AG09319 (cell line): ENCODE measurements around the gene C9orf50.
"Not testable (repeated sequence)": the region's sequence is repeated elsewhere in the genome, so short reads cannot be mapped to it uniquely, and the experiment has no call there.

Experiments
- DNase-seq: peaks from one replicate; pipeline ENCODE4 v3.0.0-alpha.2; 2010; ENCODE audit warnings: low read depth; ENCODE audit errors: extremely low read depth
- TF ChIP-seq, protein P1 (sequence below): IDR thresholded peaks from 2 replicates; pipeline ENCODE4 v1.5.1; 2011; ENCODE audit warnings: low read depth, mild to moderate bottlenecking, inconsistent platforms, low read length, moderate library complexity

The C9orf50 gene

DNA sequence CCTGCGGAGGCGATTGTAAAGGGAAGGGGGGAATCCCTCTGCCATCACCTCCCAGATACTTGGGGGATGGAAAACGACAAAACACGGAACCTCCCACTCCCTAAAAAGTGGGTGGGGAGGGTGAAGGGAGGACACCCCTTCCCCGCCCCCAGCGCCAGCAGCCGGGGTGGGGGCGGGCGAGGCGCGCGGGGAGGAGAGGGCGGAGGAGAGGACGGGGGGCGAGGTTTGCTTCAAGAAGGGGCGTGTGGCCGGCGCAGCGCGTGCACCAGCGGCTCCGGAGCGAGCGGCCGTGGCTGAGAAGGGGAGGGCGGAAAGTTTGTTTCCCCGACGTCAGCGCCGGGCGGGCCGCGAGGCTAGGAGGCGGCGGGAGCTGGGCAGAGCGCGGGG lies 44.5 kb upstream of the C9orf50 start, which contains the start of gene PRRX2:
Gene PRRX2, plus strand, starts transcription at position 259 of the 387 bp plus-strand sequence. CDS start 221 bp downstream, outside the sequence.
- TF ChIP-seq, protein P1, sequence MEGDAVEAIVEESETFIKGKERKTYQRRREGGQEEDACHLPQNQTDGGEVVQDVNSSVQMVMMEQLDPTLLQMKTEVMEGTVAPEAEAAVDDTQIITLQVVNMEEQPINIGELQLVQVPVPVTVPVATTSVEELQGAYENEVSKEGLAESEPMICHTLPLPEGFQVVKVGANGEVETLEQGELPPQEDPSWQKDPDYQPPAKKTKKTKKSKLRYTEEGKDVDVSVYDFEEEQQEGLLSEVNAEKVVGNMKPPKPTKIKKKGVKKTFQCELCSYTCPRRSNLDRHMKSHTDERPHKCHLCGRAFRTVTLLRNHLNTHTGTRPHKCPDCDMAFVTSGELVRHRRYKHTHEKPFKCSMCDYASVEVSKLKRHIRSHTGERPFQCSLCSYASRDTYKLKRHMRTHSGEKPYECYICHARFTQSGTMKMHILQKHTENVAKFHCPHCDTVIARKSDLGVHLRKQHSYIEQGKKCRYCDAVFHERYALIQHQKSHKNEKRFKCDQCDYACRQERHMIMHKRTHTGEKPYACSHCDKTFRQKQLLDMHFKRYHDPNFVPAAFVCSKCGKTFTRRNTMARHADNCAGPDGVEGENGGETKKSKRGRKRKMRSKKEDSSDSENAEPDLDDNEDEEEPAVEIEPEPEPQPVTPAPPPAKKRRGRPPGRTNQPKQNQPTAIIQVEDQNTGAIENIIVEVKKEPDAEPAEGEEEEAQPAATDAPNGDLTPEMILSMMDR = no peak
- DNase-seq = no peak

DNA sequence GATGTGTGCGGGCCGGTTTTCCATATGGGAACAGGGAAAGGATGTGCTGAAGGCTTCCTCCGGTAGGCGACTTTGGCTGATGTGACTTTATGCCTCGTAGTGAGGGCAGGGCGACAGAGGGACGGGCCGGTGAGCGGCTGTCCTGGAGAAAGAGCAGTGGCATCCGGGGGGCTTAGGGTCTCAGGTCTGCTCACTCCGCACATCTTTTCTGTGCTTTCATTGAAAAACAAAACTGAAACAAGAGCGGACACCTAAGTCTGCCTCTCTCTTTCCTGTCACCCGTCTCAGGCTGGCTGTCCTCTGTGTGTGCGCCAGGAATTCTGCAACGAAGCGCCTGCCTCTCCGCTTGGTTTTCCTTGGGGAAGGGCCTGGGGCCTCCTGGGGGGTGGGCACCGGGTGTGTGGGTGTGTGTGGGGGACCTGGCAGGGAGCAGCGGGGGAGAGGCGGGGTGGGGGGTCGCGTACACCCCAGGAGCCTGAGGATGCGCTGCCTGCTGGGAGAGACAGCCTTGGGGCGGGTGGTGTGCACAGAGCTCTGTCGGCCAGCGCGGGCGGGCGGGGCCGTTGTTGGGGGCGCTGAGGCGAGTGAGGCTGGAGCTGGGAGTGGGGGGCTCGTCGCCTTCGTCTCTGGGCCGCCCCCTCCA lies 44.0 kb upstream of the C9orf50 start:
- DNase-seq = no peak
- TF ChIP-seq, protein P1 = no peak

DNA sequence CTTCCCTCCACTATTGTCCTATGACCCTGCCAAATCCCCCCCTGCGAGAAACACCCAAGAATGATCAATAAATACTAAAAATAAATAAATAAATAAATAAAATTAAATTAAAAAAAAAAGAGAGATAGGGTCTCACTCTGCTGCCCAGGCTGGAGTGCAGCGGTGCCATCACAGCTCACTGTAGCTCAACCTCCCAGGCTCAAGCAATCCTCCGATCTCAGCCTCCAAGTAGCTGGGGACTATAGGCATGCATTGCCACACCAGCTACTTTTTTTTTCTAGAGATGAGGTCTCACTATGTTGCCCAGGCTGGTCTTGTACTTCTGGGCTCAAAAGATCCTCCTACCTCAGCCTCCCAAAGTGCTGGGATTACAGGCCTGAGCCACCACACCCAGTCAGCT lies 41.3 kb upstream of the C9orf50 start:
- DNase-seq = not testable (repeated sequence)

DNA sequence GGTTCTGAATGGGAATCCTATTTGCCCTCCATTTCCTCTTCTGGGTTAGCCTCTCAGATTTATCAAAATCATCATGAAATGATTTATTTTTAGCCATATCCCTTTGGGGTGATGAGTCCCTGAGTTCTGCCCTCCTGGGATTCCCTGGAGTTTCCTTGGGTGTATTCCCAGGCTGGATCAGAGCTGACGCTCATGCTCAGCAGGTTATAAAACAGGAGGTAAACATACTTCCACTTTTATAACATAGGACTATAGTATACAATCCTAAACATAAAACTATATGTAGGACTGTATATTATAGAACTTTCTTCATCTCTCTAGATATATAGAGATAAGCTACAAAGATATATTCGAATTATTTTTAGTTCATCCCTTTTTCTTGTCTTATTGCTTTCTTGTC lies 40.1 kb upstream of the C9orf50 start:
- DNase-seq = no peak

DNA sequence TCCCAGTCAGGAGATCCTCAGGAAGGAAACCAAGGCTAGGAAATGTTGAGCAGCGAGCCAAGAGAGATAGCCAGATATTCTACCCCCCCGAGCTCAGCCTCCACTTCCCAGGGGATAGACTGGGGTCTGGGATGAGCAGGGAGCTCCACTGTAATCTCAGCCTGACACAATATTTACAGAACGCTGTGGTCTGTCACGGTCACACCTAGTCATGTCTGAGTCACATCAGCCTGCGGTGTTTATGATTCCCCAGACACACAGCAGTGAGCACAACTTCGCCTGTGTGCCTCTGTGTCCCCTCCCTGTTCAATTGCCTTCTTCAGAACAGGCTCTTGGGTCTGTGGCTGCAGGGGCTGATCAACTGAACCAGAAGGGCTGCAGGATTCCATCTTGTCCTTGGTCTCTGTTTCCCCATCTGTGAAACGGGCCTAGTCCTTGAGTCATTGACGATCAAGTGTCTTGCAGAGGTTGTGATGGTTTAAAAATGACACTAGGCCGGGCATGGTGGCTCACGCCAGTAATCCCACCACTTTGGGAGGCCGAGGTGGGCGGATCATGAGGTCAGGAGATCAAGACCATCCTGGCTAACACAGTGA lies 36.0 kb upstream of the C9orf50 start:
- DNase-seq = no peak
- TF ChIP-seq, protein P1 = no peak

More for the DNA sequence above, 40.1 kb upstream of the C9orf50 start:
- TF ChIP-seq, protein P1 = no peak

DNA sequence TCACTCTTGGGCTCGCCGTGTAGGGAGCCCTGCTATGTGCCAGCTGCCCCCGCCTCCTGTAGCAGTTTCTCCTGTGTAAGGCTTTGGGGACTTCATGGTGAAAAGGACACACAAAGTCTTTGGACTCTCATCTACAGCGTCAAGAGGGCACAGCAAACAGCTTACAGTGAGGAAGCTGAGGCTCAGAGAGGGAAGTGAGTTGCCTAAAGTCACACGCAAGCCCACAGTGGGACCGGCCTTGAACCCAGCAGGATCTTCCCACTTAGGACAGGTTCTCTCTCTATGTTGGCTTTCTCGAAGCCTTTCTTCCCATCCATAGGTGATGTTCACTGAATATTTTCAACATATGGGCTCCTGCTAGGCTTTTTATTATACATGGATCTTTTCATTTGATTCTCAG lies 34.8 kb upstream of the C9orf50 start:
- DNase-seq = no peak
- TF ChIP-seq, protein P1 = no peak

DNA sequence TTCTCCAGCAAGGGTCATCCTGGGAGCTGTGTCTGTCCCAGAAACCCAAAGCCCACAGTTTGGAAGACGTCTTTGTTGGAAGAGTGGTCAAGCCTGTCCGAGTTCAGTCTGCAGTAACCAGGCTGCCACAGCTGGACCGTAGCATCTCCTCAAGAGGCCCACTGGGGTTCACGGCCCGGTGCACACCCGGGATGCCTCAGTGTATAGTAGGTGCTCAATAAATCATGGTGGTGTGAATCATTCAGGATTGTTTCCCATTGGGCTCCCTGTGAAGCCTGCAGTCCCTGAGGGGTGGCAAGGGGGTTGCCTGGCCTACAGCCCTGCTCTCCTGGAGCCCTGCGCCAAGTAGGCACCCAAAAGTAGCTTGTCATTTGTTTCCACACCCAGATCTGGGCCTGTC lies 34.3 kb upstream of the C9orf50 start:
- TF ChIP-seq, protein P1 = no peak
- DNase-seq = no peak
